GM19351 (cell line): ENCODE results near the gene YIF1A.
"Not testable (repeated sequence)": the region's sequence is repeated elsewhere in the genome, so short reads cannot be mapped to it uniquely, and the experiment has no call there.

ENCODE experiments used
- ATAC-seq: cut with Tn5 transposase; IDR thresholded peaks from one replicate; pipeline ENCODE4 v1.9.1; 2021; ENCODE audit warnings: mild to moderate bottlenecking, moderate library complexity; ENCODE audit not compliant: unreplicated experiment

Gene YIF1A

GRCh38 chr11:66311965-66312548, 23.1 kb upstream of the YIF1A start:
- ATAC-seq, result peak; percentile 60

GRCh38 chr11:66311470-66311964, 22.6 kb upstream of the YIF1A start:
- no peak for ATAC-seq

GRCh38 chr11:66310803-66311440, 22.0 kb upstream of the YIF1A start:
- ATAC-seq, result not testable (repeated sequence)

GRCh38 chr11:66310324-66310723, 21.4 kb upstream of the YIF1A start:
- no peak for ATAC-seq

GRCh38 chr11:66309475-66309874, 20.5 kb upstream of the YIF1A start:
- no peak for ATAC-seq

GRCh38 chr11:66302656-66303055, 13.7 kb upstream of the YIF1A start:
- no peak for ATAC-seq

- no peak for ATAC-seq
These were observed 10.2 kb upstream of the YIF1A start for GRCh38 chr11:66299186-66299585.

- ATAC-seq, result no peak
These were observed 8.7 kb upstream of the YIF1A start for GRCh38 chr11:66297610-66298009.

- ATAC-seq, result no peak
These were observed 6.0 kb upstream of the YIF1A start for GRCh38 chr11:66294626-66295620.

GRCh38 chr11:66293777-66294625, 5.1 kb upstream of the YIF1A start:
- no peak for ATAC-seq

- no peak for ATAC-seq
These were observed 4.4 kb upstream of the YIF1A start for GRCh38 chr11:66293352-66293751.

- ATAC-seq, result no peak
These were observed 3.8 kb upstream of the YIF1A start for GRCh38 chr11:66292543-66293332.

GRCh38 chr11:66291706-66292542, 3.0 kb upstream of the YIF1A start, which contains the start of gene TMEM151A:
Gene TMEM151A (plus strand): TSS chr11:66291894. CDS start chr11:66292014, 120 bp downstream.
- ATAC-seq, result no peak

- no peak for ATAC-seq
These were observed 2.4 kb upstream of the YIF1A start for GRCh38 chr11:66291303-66291705.

GRCh38 chr11:66290330-66290621, 1.3 kb upstream of the YIF1A start:
- ATAC-seq, result no peak

GRCh38 chr11:66289548-66290329, 796 bp upstream of the YIF1A start:
- peak; percentile 34 for ATAC-seq

- no peak for ATAC-seq
These were observed 863 bp downstream of the YIF1A start for GRCh38 chr11:66287889-66288670.
